ENCODE data around the gene ZCWPW1.

Gene ZCWPW1

GRCh38 chr7:100396421-100396982 lies 32.0 kb downstream of the ZCWPW1 start:
- no peaks in the 10 kb centered on the region for H3K79me2 ChIP-seq (ENCODE audit: insufficient read depth, low read length)
- no peak overlapping the region for H3K4me3 ChIP-seq (ENCODE audit: insufficient read depth, low read length, poor library complexity, severe bottlenecking)
- H3K4me2 ChIP-seq (ENCODE audit: low read depth, low read length, poor library complexity, severe bottlenecking), result peak overlapping the region; percentile 25
- H3K9ac ChIP-seq (ENCODE audit: low read length), result no peak overlapping the region; the same call in 1 of the 2 replicates
- no peak for TF ChIP-seq CTCF (IDR thresholded peaks at IDR 0.05; ENCODE audit: insufficient read depth, low read length, poor library complexity, severe bottlenecking)
- no peak for TF ChIP-seq EZH2phosphoT487 (conservative IDR thresholded peaks at IDR 0.05; ENCODE audit: low read length)
- no peaks in the 10 kb centered on the region for H3K9me3 ChIP-seq (ENCODE audit: insufficient read depth, low read length)
- no peaks in the 10 kb centered on the region for H3K27me3 ChIP-seq (ENCODE audit: low read length)
- no peaks in the 10 kb centered on the region for H3F3A ChIP-seq (ENCODE audit: insufficient read depth)
- H3K9me2 ChIP-seq (replicated peaks; ENCODE audit: insufficient read depth, low read length), result no peaks in the 10 kb centered on the region
- no peak overlapping the region for H2AFZ ChIP-seq (ENCODE audit: low read depth, low read length, severe bottlenecking)
- H4K20me1 ChIP-seq (ENCODE audit: low read depth, low read length), result no peaks in the 10 kb centered on the region
- no peaks in the 10 kb centered on the region for H3K36me3 ChIP-seq (ENCODE audit: low read length)
- no peak overlapping the region for H3K27ac ChIP-seq (ENCODE audit: low read depth, low read length)

GRCh38 chr7:100394077-100394476 lies 34.4 kb downstream of the ZCWPW1 start:
- Histone ChIP-seq H3K4me3 (ENCODE audit: insufficient read depth, low read length, poor library complexity, severe bottlenecking) (no peak overlapping the region), H3K9ac (ENCODE audit: low read length) (no peak overlapping the region), H3K79me2 (ENCODE audit: insufficient read depth, low read length) (no peaks in the 10 kb centered on the region), H3K36me3 (ENCODE audit: low read length) (no peaks in the 10 kb centered on the region), H3K9me2 (replicated peaks; ENCODE audit: insufficient read depth, low read length) (no peaks in the 10 kb centered on the region), H3F3A (ENCODE audit: insufficient read depth) (no peaks in the 10 kb centered on the region), H3K27me3 (ENCODE audit: low read length) (no peaks in the 10 kb centered on the region), H3K9me3 (ENCODE audit: insufficient read depth, low read length) (no peaks in the 10 kb centered on the region), H2AFZ (ENCODE audit: low read depth, low read length, severe bottlenecking) (no peak overlapping the region), H3K4me2 (ENCODE audit: low read depth, low read length, poor library complexity, severe bottlenecking) (no peak overlapping the region), H4K20me1 (ENCODE audit: low read depth, low read length) (no peaks in the 10 kb centered on the region), H3K27ac (ENCODE audit: low read depth, low read length) (no peak overlapping the region)
- TF ChIP-seq EZH2phosphoT487 (conservative IDR thresholded peaks at IDR 0.05; ENCODE audit: low read length) (no peak), CTCF (IDR thresholded peaks at IDR 0.05; ENCODE audit: insufficient read depth, low read length, poor library complexity, severe bottlenecking) (no peak)

DNA sequence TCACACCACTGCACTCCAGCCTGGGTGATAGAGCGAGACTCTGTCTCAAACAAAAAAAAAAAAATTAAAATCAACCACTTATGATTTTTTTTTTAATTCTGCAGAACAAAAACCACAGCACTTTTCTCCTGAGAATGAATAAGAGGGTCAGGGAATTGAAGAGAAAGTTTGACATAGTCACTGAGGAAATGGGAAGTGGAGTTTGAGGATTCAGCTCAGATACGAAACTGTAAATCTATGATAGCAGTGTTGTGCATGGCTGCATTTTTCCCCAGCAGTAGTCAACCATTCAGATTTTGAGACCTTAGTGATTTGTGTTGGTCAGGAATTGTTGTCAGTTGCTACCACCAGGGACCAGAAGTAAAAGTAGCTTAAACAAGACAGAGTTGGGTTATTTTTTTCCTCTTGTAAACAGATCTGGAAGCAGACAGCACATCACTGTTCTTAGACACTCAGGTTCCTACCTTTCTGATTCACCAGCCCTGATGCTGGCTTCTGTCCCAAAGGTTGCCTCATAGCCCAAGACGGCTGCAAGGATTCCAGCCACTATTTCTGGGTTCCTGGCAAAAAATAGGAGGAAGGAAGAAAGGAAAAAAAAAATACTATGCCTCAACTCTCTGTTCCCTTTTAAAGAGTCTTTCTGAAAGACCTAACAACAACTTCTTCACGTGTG lies 35.1 kb downstream of the ZCWPW1 start:
- Histone ChIP-seq H3K9ac (ENCODE audit: low read length) (no peak overlapping the region), H3F3A (ENCODE audit: insufficient read depth) (no peaks in the 10 kb centered on the region), H3K27me3 (ENCODE audit: low read length) (no peaks in the 10 kb centered on the region), H3K36me3 (ENCODE audit: low read length) (no peaks in the 10 kb centered on the region), H3K9me3 (ENCODE audit: insufficient read depth, low read length) (no peaks in the 10 kb centered on the region), H3K4me2 (ENCODE audit: low read depth, low read length, poor library complexity, severe bottlenecking) (no peak overlapping the region), H3K4me3 (ENCODE audit: insufficient read depth, low read length, poor library complexity, severe bottlenecking) (no peak overlapping the region), H3K9me2 (replicated peaks; ENCODE audit: insufficient read depth, low read length) (no peaks in the 10 kb centered on the region), H3K27ac (ENCODE audit: low read depth, low read length) (no peak overlapping the region), H3K79me2 (ENCODE audit: insufficient read depth, low read length) (no peaks in the 10 kb centered on the region), H4K20me1 (ENCODE audit: low read depth, low read length) (no peaks in the 10 kb centered on the region), H2AFZ (ENCODE audit: low read depth, low read length, severe bottlenecking) (no peak overlapping the region)
- TF ChIP-seq CTCF (IDR thresholded peaks at IDR 0.05; ENCODE audit: insufficient read depth, low read length, poor library complexity, severe bottlenecking) (no peak), EZH2phosphoT487 (conservative IDR thresholded peaks at IDR 0.05; ENCODE audit: low read length) (no peak)
